ENCODE measurements around the gene GOLGA3.
"Not testable (repeated sequence)": the region's sequence is repeated elsewhere in the genome, so short reads cannot be mapped to it uniquely, and the experiment has no call there.

Gene GOLGA3

DNA sequence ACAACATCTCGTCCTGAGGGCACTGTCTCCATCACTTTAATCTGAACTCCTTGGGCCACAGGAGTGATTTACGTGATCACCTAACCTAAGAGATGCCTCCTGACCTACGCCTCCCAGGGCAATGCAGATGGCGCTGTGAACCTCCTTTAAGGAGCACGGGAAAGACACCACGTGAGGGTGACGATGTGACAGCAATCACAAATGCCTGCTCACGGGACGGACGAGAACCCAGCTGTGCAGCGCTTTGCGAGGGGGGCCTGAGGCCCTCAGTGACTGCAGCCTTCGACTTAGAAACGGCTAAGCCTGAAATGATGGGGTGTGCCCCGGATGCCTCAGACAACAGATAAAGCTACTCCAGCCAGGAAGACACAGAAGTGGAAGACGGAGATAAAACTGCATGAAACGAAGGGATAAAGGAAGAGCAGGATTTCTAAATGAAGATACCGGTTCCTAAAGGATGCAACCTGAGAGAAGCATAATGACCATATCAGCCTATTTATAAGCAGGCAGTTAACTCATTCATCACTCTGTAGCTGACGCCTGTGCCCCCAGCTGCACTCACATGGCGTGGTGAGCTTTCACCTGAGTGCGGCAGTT, 13.9 kb upstream of the GOLGA3 start:
- no peak for DNase-seq

DNA sequence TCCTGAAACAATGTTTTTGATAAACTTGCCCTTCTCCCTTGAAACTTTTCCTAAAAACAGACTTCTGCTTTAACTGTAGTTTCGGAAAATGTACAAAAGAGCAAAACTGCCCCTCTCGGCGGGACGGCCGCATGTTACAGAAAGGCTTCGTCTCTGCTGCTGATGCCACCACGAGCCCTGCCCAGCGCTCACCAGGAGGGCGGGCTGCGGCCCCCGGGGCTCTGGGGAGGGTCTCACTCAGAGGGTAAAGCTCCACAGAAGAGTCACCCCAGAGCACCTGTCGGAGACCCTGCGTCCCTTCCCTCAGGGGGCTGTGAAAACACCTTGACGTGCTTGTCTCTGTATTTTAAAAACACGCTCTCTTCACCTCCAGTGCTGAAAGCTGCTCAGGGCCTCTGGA, 12.5 kb upstream of the GOLGA3 start:
- DNase-seq = no peak

DNA sequence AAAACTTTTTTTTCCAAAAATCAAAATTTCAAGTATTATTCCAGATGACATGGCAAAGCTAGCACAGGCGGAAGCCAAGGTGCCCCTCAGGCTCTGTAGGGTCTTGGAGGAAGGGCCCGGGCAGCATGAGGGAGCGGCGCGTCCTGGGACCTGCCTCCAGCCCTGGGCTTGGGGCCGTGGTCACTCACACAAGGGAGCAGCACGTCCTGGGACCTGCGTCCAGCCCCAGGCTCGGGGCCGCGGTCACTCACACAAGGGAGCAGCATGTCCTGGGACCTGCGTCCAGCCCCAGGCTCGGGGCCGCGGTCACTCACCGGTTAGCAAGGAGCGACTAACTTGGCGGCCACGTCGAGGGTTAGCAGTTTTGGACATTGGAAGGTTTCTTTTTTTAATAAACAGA, 11.9 kb upstream of the GOLGA3 start:
- no peak for DNase-seq

DNA sequence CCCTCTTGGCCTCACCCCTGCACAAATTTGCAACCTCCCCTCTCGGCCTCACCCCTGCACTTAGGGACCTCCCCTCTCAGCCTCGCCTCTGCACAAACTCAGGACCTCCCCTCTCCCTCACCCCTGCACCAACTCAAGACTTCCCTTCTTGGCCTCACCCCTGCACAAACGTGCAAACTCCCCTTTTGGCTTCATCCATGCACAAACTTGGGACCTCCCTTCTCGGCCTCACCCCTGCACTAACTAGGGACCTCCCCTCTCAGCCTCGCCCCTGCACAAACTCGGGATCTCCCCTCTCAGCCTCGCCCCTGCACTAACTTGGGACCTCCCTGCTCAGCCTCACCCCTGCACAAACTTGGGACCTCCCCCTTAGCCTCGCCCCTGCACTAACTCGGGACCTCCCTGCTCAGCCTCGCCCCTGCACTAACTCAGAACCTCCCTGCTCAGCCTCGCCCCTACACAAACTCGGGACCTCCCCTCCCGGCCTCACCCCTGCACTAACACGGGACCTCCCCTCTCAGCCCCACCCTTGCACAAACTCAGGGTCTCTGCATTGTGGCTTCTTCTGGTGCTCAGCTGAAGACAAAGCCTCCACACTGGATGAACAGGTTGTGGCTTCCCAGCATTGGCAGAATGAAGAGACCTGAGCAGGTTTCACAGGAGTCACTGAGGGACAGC, 11.0 kb upstream of the GOLGA3 start:
- no peak for DNase-seq

DNA sequence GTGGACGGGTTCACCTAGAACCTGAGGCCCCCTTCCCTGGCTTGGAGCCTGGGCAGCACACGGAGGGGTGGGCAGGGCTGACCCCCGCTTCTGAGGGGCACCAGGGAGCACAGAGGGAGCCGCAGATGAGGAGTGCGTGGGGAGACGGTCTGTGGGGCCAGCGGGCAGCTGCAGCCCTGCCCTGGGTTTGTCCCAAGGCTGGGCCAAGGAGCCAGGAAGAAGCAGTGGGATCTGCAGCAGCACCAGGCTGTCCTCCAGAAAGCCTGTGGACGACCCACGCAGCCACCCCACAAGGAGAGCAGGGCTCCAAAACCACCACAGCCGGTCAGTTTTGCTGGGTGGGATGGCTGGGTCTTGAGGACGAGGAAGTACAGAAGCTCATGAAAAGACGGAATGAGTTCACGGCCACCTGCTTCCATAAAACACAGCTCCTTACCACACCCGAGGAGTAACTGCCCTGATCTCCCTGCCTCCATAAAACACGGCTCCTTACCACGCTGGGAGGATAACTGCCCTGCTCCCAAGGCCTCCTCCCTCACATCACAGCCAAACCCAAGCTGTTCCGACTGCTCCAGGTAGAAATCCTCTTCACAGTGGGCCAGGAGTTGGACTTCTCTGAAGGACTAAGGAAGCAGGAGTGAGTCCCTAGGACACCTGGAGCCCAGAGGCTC, 9.9 kb upstream of the GOLGA3 start:
- no peak for DNase-seq

DNA sequence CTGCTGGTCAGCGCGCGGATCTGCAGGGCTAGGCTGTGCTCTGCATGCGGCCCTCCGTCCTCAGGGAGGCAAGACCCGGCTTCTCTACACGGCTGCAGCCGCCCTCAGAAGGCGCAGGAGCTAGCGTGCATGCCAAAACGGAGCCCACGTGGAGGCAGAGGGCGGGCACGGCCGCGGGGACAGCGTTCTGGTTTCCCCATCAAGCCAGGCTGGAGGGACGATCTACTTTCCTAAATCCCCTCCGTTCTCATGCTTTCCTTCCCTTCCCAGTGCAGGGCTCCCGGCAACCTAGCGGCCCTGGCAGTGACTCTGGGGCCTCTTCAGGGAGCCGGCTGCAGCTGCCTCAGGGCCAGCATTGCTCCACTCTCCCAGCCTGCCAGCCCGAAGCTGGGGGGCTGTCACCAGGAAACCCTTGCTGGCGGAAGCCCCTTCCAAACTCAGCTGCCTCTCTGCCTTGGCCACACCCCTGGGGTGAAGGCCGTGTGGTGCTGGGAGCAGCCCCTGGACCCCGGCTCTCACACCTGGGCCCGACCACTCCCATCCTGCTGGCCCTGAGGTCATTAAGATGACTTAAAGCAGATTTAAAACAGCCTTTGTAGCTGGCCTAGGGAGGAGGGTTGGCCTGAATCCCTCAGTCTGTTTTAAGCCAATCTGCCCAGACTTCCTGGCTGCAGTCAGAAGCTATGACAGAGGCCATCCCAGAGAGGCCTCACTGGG, 9.2 kb upstream of the GOLGA3 start:
- DNase-seq = no peak

DNA sequence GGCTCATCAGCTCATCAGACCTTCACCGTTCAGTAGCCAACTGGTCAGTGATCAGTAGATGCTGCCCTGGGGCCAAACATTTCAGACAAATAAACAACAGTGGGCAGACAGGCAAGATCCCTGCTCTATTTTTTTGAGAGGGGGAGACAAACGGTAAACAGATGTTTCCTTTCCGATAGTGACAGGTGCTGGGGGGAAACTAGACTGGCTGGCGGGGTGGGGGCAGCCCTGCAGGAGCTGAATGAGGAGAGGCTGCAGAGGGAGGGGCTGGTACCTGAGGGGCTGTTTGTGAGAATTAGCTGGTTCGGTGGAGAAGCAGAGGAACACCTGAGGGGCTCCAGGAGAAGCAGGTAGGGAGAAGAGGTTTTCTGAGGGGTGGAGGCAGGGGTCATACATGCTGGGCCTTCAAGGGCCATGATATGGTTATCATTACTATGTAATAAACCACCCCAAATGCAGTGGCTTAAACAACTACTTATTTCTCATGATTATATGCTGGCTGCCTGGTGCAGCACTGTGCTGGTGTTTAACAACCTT, 8.2 kb upstream of the GOLGA3 start:
- DNase-seq = no peak

DNA sequence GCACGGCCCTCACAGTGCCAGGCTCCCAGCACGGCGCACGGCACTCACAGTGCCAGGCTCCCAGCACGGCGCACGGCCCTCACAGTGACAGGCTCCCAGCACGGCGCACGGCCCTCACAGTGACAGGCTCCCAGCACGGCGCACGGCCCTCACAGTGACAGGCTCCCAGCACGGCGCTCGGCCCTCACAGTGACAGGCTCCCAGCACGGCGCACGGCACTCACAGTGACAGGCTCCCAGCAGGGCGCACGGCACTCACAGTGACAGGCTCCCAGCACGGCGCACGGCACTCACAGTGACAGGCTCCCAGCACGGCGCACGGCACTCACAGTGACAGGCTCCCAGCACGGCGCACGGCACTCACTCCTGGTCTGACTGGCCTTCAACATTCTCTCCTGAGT, 7.6 kb upstream of the GOLGA3 start:
- DNase-seq = not testable (repeated sequence)

DNA sequence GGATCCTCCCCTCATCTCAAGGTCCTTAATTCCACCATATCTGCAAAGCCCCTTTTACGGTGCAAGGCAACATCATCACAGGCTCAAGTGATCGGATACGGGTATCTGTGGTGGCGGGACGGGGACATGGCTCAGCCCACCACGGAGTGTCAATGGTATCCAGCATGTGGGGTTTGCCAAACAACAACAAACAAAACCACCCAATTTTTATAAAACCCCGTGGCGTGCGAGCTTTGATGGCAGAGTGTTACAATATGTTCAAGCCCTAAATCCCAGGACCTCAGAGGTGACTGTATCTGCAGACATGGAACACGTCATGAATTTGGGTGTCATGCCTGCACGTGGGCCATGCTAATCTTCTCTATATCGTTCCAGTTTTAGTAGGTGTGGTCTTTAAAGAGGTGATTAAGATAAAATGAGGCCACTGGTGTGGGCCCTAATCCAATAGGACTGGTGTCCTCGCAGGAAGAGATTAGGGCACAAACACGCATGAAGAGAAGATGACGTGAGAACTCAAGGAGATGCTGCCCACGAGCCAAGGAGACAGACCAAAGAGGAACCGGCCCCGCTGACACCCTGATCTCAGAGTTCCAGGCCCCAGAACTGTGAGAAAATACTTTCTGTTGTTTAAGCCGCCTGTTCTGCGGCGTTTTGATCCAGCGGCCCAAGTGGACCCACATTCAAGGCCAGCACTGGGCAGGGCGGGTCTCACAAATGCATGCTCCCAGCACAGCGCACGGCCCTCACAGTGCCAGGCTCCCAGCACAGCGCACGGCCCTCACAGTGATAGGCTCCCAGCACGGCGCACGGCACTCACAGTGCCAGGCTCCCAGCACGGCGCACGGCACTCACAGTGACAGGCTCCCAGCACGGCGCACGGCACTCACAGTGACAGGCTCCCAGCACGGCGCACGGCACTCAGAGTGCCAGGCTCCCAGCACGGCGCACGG, 6.7 kb upstream of the GOLGA3 start:
- no peak for DNase-seq

DNA sequence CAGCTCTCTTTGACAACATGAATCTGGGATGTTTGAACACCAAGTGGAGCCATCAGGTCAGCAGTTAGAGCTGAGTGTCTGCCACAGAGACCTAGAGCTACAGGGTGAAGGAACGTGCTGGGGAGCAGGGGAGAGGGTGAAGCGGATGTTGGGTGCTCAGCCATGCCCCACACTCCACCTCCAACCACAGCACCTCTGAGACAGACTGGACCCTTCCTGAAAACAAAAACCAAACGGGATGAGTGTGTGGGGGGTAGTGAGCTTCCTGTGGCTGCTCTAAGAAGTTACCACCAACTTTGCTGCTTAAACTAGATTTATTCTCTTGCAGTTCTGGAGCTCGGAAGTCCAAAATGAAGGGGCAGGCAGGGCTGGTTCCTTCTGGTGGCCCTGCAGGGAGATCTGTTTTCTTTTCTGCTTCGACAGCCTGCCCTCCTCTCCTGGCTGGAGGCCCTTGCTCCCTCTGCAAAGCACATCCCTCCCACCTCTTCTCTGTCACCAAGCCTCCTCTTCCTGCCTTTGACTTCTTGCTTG, 5.6 kb upstream of the GOLGA3 start:
- no peak for DNase-seq

DNA sequence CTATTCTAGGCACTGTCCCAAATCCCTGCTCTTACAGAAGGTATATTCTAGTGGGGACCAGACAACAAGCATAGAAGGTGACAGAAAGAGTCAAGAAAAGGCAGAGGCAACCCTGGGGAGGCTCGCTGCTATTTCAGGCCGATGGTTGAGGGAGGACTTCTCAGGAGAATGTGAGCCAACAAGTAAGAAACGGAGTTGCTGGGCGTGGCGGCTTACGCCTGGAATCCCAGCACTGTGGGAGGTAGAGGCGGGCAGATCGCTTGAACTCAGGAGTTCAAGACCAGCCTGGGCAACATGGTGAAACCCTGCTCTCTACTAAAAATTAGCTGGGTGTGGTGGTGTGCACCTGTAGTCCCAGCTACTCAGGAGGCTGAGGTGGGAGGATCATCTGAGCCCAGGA, 4.7 kb upstream of the GOLGA3 start:
- DNase-seq = no peak

DNA sequence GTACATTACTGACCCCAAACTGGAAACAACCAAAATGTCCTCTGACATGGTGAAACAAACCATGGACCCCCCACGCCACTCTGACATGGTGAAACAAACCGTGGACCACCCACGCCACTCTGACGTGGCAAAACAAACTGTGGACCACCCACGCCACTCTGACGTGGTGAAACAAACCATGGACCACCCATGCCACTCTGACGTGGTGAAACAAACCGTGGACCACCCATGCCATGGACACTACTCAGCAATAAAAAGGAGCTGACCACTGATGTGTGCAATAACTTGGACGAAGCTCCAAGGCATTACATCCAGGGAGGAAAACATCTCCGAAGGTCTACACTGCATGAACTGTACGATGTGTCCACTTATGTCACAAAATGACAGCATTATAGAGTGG, 3.1 kb upstream of the GOLGA3 start:
- DNase-seq = no peak

DNA sequence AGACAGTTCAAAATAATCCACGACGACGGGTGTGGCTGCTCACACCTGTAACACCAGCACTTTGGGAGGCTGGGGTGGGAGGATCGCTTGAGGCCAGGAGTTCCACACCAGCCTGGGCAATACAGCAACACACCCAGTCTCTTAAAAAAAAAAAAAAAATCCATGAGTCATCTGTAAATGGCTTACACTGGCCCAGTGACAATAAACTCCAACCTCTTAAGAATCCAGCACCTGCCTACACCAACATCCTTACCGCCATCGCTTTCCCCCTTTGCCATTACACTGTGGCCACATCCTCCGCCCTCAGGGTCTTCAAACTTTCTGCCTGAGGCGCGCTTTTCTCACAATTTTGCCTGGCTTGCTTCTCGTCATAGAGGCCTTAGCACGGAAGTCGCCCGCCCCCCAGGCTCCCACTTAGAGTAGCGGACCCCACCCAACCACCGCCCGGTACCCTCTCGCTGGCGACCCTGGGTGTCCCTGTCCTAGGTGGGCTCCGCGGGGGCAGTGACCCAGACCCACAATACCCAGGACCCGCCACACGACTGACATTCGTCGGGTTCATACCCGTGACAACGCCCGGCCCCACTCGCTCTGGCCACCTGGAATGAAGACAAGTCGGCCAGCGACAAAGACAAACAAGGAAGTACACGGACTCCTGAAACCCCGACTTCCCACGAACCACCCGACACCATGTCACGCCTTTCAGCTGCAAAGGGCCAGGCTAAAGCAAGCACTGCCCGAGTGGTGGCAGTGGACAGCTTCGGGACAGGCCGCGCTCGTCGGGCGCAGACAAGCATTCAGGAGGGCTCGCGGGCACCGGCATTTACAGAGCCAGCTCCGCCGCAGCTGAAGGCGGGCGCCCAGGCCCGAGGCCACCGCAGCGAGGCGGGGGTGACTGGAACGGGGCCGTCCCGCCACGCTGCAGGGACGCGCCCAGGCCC, 636 bp downstream of the GOLGA3 start:
- peak; percentile 66 for DNase-seq

DNA sequence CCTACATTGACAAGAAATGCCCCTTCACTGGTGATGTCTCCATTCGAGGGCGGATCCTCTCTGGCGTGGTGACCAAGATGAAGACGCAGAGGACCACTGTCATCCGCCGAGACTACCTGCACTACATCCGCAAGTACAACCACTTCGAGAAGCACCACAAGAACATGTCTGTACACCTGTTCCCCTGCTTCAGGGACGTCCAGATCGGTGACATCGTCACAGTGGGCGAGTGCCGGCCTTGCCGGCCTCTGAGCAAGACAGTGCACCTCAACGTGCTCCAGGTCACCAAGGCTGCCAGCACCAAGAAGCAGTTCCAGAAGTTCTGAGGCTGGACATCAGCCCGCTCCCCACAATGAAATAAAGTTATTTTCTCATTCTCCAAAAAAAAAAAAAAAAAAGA, 2.8 kb downstream of the GOLGA3 start:
- DNase-seq = no peak

DNA sequence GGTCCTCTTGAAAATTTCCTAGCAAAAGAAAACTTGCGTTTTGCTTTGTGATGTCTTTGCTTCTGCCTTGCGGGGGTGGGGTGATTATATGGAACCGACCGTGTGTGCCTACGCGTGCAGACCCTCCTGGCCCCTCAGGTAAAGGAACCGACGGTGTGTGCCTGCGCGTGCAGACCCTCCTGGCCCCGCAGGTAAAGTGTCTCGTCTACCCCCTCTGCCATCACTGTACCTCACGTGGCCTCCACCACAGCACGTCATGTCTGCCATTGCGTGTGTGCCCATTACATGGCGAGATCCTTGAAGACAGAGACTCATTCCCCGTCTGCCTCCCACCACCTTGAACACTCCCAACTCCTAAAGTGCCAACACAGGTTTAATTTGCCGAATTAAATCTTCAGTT, 3.6 kb downstream of the GOLGA3 start:
- no peak for DNase-seq

DNA sequence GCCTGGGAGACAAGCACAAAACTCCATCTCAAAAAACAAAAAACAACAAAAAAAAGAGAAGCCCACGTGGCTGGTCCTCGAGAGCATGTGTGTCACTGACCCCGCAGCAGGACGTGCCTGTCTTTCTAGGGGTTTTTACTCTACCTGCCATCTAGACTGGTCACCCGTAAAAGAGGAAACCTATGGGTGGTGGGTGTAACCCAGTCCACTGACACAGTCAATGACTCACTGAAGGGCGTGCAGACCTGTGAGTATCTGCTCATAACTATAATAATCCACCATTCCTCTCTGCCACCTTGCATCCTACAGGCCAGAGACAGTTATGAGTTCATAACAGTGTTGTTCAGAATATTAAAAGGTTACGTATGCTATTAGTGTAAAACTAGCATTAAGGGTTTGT, 4.6 kb downstream of the GOLGA3 start:
- DNase-seq = no peak

DNA sequence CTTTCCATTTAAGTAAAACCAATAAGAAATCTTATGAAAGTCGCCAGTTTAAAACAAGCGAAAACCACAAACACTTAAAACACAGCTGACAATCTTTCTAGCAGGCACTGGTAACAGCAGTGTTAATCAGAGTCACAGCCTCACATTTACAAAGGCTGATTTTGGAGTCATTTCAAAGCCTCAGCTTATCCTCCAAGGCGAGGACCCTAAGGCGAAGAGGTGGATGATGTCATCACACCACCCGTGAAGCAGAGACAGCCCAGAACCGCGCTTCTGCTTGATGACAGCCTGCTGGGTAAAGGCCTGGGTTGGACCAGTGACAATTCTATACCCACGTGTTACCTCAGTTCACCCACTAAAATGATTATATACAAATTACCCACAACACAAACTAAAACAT, 10.1 kb downstream of the GOLGA3 start:
- no peak for DNase-seq

DNA sequence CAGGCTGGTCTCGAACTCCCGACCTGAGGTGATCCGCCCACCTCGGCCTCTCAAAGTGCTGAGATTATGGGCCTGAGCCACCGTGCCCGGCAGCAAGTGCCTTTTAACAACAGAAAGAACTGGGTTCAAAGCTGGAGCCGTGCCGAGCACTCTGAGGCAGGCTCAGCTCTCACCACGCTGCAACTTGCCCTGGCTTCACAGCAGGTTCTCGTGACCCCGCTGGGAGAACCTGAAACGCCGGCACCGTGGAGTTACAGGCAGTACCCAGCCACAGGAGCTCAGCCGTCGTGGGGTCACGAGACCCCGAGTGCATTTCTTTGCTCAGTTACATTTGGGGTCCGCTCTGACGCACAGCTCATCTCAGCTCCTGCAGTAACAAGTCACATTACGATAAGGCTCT, 14.4 kb downstream of the GOLGA3 start:
- DNase-seq = no peak

DNA sequence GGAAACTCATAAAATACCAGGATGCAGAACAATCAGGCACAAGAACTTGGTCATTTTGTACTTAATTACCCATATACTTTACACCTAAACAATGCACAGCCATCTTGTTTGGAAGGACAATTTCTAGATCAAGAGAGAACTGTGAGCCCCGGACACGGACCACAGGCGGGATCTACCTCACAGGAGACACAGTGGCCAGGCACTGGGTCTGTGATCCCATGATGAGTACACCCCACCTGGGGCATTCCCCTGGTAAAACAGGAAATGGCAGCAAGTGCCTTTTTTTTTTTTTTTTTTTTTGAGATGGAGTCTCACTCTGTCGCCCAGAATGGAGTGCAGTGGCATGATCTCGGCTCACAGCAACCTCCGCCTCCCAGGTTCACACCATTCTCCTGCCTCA, 15.2 kb downstream of the GOLGA3 start:
- no peak for DNase-seq

DNA sequence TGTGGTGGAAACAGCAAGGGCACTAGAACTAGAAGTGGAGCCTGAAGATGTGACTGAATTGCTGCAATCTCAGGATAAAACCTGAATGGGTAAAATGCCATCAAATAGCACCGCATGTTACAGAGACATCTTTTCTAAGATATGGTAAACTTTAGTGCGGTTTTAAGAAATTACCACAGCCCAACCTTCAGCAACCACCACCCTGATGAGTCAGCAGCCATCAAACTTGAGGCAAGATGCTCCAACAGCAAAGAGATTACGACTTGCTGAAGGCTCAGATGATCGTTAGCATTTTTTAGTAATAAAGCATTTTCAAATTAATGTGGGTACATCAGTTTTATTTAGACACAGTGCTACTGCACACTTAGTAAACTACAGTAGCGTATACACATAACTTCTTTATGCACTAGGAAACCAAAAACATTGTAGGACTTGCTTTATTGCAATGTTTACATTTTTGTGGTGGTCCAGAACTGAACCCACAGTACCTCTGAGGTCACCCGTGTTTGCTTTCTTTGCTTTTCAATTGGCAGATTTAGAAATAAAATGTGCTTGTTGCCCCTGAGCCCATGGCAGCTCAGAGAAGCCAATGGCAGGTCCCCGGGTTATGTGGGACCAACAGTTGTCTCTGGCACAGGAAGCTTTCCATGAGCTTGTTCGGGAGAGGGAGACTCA, 15.9 kb downstream of the GOLGA3 start:
- DNase-seq = peak; percentile 38

Measured in fibroblast of skin of right quadriceps (primary cell).